NT2/D1 (cell line): ENCODE data around the gene ZYX.

Experiments
- YY1 ChIP-seq: IDR thresholded peaks from 2 replicates; pipeline ENCODE4 v1.6.1; 2011; ENCODE audit not compliant: insufficient read length, insufficient read depth
- ZNF274 ChIP-seq: IDR thresholded peaks from 2 replicates; pipeline ENCODE4 v1.6.1; 2011; ENCODE audit warnings: mild to moderate bottlenecking, low read depth, low read length

DNA sequence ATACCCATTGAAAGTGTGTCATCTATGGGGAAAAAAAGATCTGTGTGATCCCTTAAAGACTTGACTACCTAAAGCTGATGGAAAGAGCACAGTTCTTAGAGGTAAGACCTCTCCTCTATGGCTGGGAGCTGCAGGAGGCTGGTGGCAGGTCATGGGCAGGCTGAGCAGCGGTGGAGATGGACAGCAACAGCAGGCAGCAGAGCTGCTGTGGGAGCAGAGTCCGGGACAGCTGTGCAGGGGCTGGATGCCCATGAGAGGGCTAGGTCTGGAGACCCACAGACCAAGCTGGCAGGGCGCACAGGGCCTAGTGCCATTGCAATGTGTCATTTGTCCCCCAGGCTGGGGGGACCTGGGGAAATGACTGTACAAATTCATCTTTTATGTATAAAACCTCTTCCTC, 40.9 kb downstream of the ZYX start:
- TF ChIP-seq YY1 (no peak), ZNF274 (no peak)
